ENCODE measurements around the gene CDK14. TPM values are rescaled to one million over a fixed set of nuclear protein-coding genes. Genes with fewer than 3 reads are reported as not detected.

Gene CDK14
- total RNA-seq, 1 donor from 2014 or later, result 52.3 TPM

DNA sequence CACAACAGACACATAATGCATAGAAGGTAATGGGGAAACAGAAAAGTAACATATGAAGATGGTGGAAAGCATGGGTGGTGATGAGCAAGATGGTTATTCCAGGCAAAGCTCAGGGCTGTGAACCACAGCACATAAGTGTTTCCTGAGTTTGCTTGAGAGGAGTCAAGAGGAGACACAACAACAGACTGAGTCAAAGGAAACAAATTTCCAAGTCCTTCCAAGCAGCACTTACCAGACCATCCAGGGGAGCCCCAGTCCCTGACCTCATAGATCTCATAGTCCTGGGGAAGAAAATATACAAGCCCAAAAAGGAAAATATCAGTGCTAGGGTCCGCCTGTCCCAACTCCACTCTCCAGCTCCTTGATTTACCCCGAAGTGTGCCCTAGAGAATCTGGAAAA is 451.5 kb downstream of the CDK14 start:
- no peaks in the 10 kb centered on the region for H4K20me1 ChIP-seq (ENCODE audit: low read depth)
- no peaks in the 10 kb centered on the region for H3K79me2 ChIP-seq (ENCODE audit: low read depth)
- TF ChIP-seq EZH2 (IDR thresholded peaks at IDR 0.05) (no peak), EZH2phosphoT487 (IDR thresholded peaks at IDR 0.05) (no peak)
- TF ChIP-seq, protein P1, sequence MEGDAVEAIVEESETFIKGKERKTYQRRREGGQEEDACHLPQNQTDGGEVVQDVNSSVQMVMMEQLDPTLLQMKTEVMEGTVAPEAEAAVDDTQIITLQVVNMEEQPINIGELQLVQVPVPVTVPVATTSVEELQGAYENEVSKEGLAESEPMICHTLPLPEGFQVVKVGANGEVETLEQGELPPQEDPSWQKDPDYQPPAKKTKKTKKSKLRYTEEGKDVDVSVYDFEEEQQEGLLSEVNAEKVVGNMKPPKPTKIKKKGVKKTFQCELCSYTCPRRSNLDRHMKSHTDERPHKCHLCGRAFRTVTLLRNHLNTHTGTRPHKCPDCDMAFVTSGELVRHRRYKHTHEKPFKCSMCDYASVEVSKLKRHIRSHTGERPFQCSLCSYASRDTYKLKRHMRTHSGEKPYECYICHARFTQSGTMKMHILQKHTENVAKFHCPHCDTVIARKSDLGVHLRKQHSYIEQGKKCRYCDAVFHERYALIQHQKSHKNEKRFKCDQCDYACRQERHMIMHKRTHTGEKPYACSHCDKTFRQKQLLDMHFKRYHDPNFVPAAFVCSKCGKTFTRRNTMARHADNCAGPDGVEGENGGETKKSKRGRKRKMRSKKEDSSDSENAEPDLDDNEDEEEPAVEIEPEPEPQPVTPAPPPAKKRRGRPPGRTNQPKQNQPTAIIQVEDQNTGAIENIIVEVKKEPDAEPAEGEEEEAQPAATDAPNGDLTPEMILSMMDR (IDR thresholded peaks at IDR 0.05), result no peak
- H3F3A ChIP-seq (ENCODE audit: low read depth), result no peaks in the 10 kb centered on the region
- Mint-ChIP-seq H3K4me1 (peaks cover 10% of the 10 kb centered on the region), H3K36me3 (peaks cover 6% of the 10 kb centered on the region), H3K27me3 (ENCODE audit: insufficient read depth, low read depth) (peaks cover 4% of the 10 kb centered on the region), H3K4me3 (no peak overlapping the region), H3K9me3 (no peaks in the 10 kb centered on the region), H3K27ac (no peak overlapping the region)
- no peaks in the 10 kb centered on the region for H3K27me3 ChIP-seq
- peaks cover 24% of the 10 kb centered on the region for H3K4me1 ChIP-seq
- no peak overlapping the region for H3K4me3 ChIP-seq
- no peaks in the 10 kb centered on the region for H3K36me3 ChIP-seq
- H3K27ac ChIP-seq, result no peak overlapping the region
- no peak overlapping the region for H2AFZ ChIP-seq (replicated peaks)
- no peak for DNase-seq (ENCODE audit: low spot score)
- no peak overlapping the region for H3K9ac ChIP-seq
- no peak overlapping the region for H3K4me2 ChIP-seq
- H3K9me3 ChIP-seq (ENCODE audit: low read depth), result no peaks in the 10 kb centered on the region

- H3K9ac ChIP-seq, result no peak overlapping the region
- H3K9me3 Mint-ChIP-seq, result no peaks in the 10 kb centered on the region
- H4K20me1 ChIP-seq (ENCODE audit: low read depth), result no peaks in the 10 kb centered on the region
- no peak overlapping the region for H3K27ac Mint-ChIP-seq
- no peak overlapping the region for H3K4me3 ChIP-seq
- no peak overlapping the region for H2AFZ ChIP-seq (replicated peaks)
- H3K27ac ChIP-seq, result no peak overlapping the region
- DNase-seq (ENCODE audit: low spot score), result no peak
- H3K9me3 ChIP-seq (ENCODE audit: low read depth), result no peaks in the 10 kb centered on the region
- no peak for TF ChIP-seq EZH2 (IDR thresholded peaks at IDR 0.05)
- TF ChIP-seq, protein P1 (IDR thresholded peaks at IDR 0.05), result no peak
- no peak for TF ChIP-seq EZH2phosphoT487 (IDR thresholded peaks at IDR 0.05)
- H3F3A ChIP-seq (ENCODE audit: low read depth), result no peaks in the 10 kb centered on the region
- peaks cover 8% of the 10 kb centered on the region for H3K27me3 ChIP-seq
- peaks cover 7% of the 10 kb centered on the region for H3K4me1 ChIP-seq
- H3K36me3 Mint-ChIP-seq, result peaks cover 6% of the 10 kb centered on the region
- no peaks in the 10 kb centered on the region for H3K79me2 ChIP-seq (ENCODE audit: low read depth)
- peaks cover 13% of the 10 kb centered on the region for H3K4me1 Mint-ChIP-seq
- H3K36me3 ChIP-seq, result no peaks in the 10 kb centered on the region
- no peak overlapping the region for H3K4me3 Mint-ChIP-seq
- peaks cover 4% of the 10 kb centered on the region for H3K27me3 Mint-ChIP-seq (ENCODE audit: insufficient read depth, low read depth)
- H3K4me2 ChIP-seq, result no peak overlapping the region
These were observed 454.6 kb downstream of the CDK14 start for GRCh38 chr7:91050677-91051076.

- Histone ChIP-seq H3K36me3 (no peaks in the 10 kb centered on the region), H2AFZ (replicated peaks) (no peak overlapping the region), H3K9ac (no peak overlapping the region), H3K4me3 (no peak overlapping the region), H3F3A (ENCODE audit: low read depth) (no peaks in the 10 kb centered on the region), H3K79me2 (ENCODE audit: low read depth) (no peaks in the 10 kb centered on the region), H3K4me1 (peaks cover 7% of the 10 kb centered on the region), H3K27ac (no peak overlapping the region), H4K20me1 (ENCODE audit: low read depth) (no peaks in the 10 kb centered on the region), H3K4me2 (no peak overlapping the region), H3K9me3 (ENCODE audit: low read depth) (no peaks in the 10 kb centered on the region), H3K27me3 (peaks cover 8% of the 10 kb centered on the region)
- no peak for DNase-seq (ENCODE audit: low spot score)
- Mint-ChIP-seq H3K9me3 (peaks cover 4% of the 10 kb centered on the region), H3K4me1 (peaks cover 13% of the 10 kb centered on the region), H3K4me3 (no peak overlapping the region), H3K27me3 (ENCODE audit: insufficient read depth, low read depth) (peaks cover 4% of the 10 kb centered on the region), H3K27ac (no peak overlapping the region), H3K36me3 (peaks cover 11% of the 10 kb centered on the region)
- TF ChIP-seq EZH2phosphoT487 (IDR thresholded peaks at IDR 0.05), result no peak
- TF ChIP-seq, protein P1 (IDR thresholded peaks at IDR 0.05), result no peak
- TF ChIP-seq EZH2 (IDR thresholded peaks at IDR 0.05), result no peak
These were observed 455.8 kb downstream of the CDK14 start for GRCh38 chr7:91051966-91052365.
